Endothelial cell of umbilical vein (primary cell): ENCODE data around the gene GDI2. TPM values are rescaled to one million over a fixed set of nuclear protein-coding genes. Genes with fewer than 3 reads are reported as not detected.

Source experiments
- BruUV-seq: library from RNA; stranded (reverse); fragments of 400-500 nt; replicated peaks from 2 replicates; lab custom pipeline; 2021; lab: Mats Ljungman, UMichigan
- CTCF ChIA-PET: fragments of 300-600, 350-600 bp; sonication (Branson Sonifier 250); formaldehyde crosslinking; loops from one replicate; lab custom pipeline; 2021; ENCODE audit warnings: antibody characterized with exemption, inconsistent platforms; lab: Charles Lee
- POLR2A ChIA-PET: fragments of 300-600, 350-600 bp; sonication (Branson Sonifier 250); formaldehyde crosslinking; loops from one replicate; lab custom pipeline; 2021; ENCODE audit warnings: antibody characterized with exemption, inconsistent platforms; lab: Charles Lee
- DNase-seq: peaks from one replicate; pipeline ENCODE4 v3.0.0-alpha.2; 2011; ENCODE audit warnings: low read depth, low spot score
- FAIRE-seq: peaks from 2 replicates; lab custom pipeline; 2011; peaks lifted over from hg19 to GRCh38; lab: Jason Lieb, UNC
- H2AFZ ChIP-seq: 2 replicates; pipeline ENCODE4 v1.6.0; 2012; ENCODE audit warnings: low read depth, low read length, control low read depth, inconsistent platforms
- H3K27ac ChIP-seq: 2 replicates; pipeline ENCODE4 v1.5.1; 2011; ENCODE audit warnings: low read depth, mild to moderate bottlenecking, control low read depth, low read length, moderate library complexity; ENCODE audit not compliant: insufficient read depth
- H3K27me3 ChIP-seq, 2 experiments: 2 replicates each; pipeline versions ENCODE4 v1.6.0 to v1.6.1; 2011; ENCODE audit warnings: low read length in 2 of 2, mixed read lengths in 1 of 2; ENCODE audit not compliant: control insufficient read depth in 2 of 2, insufficient read depth in 2 of 2
- H3K36me3 ChIP-seq, 2 experiments: 2 replicates in 1 of 2; 3 replicates in 1 of 2; pipeline ENCODE4 v1.5.1; 2011; ENCODE audit warnings: low read length in 2 of 2, mild to moderate bottlenecking in 1 of 2, moderate library complexity in 1 of 2; ENCODE audit not compliant: control insufficient read depth in 2 of 2, insufficient read depth in 2 of 2; ENCODE audit errors: extremely low read depth in 1 of 2
- H3K4me1 ChIP-seq: 3 replicates; pipeline ENCODE4 v1.5.1; 2011; ENCODE audit warnings: mild to moderate bottlenecking, low read length; ENCODE audit not compliant: control insufficient read depth, insufficient read depth; ENCODE audit errors: extremely low read depth
- H3K4me2 ChIP-seq: 2 replicates; pipeline ENCODE4 v1.6.1; 2011; ENCODE audit warnings: low read length, control low read depth, mixed read lengths; ENCODE audit not compliant: insufficient read depth
- H3K4me3 ChIP-seq, 3 experiments: fragments of 200-600 bp in 1 of 3; sonication (generic), shearing (Covaris generic) in 1 of 3; replicated peaks in 1 of 3; 2 replicates each; pipeline ENCODE4 v1.5.1; 2011 to 2016; ENCODE audit warnings: control low read depth in 3 of 3, low read length in 3 of 3, mild to moderate bottlenecking in 2 of 3, inconsistent platforms in 1 of 3, low read depth in 1 of 3, moderate library complexity in 1 of 3; ENCODE audit not compliant: insufficient read depth in 1 of 3
- H3K79me2 ChIP-seq: 2 replicates; pipeline ENCODE4 v1.6.0; 2012; ENCODE audit warnings: low read length, inconsistent platforms; ENCODE audit not compliant: control insufficient read depth, insufficient read depth
- H3K9ac ChIP-seq: replicated peaks from 2 replicates; pipeline ENCODE3; 2011; ENCODE audit warnings: low read length, control low read depth; ENCODE audit not compliant: insufficient read depth; ENCODE audit errors: extremely low read depth
- H3K9me1 ChIP-seq: replicated peaks from 3 replicates; pipeline ENCODE4 v1.6.0; 2011; ENCODE audit warnings: mild to moderate bottlenecking, low read length; ENCODE audit not compliant: control insufficient read depth, insufficient read depth; ENCODE audit errors: extremely low read depth
- H3K9me3 ChIP-seq: replicated peaks from 2 replicates; pipeline ENCODE4 v1.5.1; 2012; ENCODE audit warnings: low read length, inconsistent platforms; ENCODE audit not compliant: control insufficient read depth, insufficient read depth
- H4K20me1 ChIP-seq: replicated peaks from 2 replicates; pipeline ENCODE3; 2011; ENCODE audit warnings: mild to moderate bottlenecking, low read length; ENCODE audit not compliant: control insufficient read depth, insufficient read depth; ENCODE audit errors: extremely low read depth
- CTCF ChIP-seq, 2 donors: IDR thresholded peaks; 1 replicate in 1 of 2; 2 replicates in 1 of 2; pipeline ENCODE4 v1.5.1; 2011; ENCODE audit warnings: low read length in 2 of 2, mild to moderate bottlenecking in 2 of 2, moderate library complexity in 2 of 2, control low read depth in 1 of 2, inconsistent platforms in 1 of 2, low read depth in 1 of 2; ENCODE audit not compliant: insufficient read depth in 1 of 2; ENCODE audit errors: extremely low read depth in 1 of 2
- FOS ChIP-seq: IDR thresholded peaks from 2 replicates; pipeline ENCODE4 v1.6.1; 2011; ENCODE audit warnings: mild to moderate bottlenecking, low read length, moderate library complexity, borderline replicate concordance; ENCODE audit not compliant: insufficient read depth
- GATA2 ChIP-seq: IDR thresholded peaks from 2 replicates; pipeline ENCODE4 v1.7.0; 2011; ENCODE audit warnings: low read depth, mild to moderate bottlenecking, moderate library complexity, mixed read lengths, low read length; ENCODE audit not compliant: insufficient read length, insufficient read depth
- JUN ChIP-seq: IDR thresholded peaks from 2 replicates; pipeline ENCODE4 v1.6.1; 2011; ENCODE audit warnings: borderline replicate concordance, low read depth; ENCODE audit not compliant: insufficient read length, insufficient read depth
- MYC ChIP-seq: IDR thresholded peaks from one replicate; pipeline ENCODE4 v1.6.1; 2011; ENCODE audit warnings: mild to moderate bottlenecking, low read depth, low read length
- POLR2A ChIP-seq: IDR thresholded peaks from 2 replicates; pipeline ENCODE4 v1.6.1; 2012; ENCODE audit warnings: low read depth, mild to moderate bottlenecking, control low read depth, low read length
- POLR2AphosphoS5 ChIP-seq: IDR thresholded peaks from 2 replicates; pipeline ENCODE4 v1.6.1; 2012; ENCODE audit warnings: low read depth, mild to moderate bottlenecking, control low read depth, low read length, moderate library complexity; ENCODE audit not compliant: insufficient read depth
- dilution Hi-C: fragments of 300-500 bp; cut with MboI; formaldehyde crosslinking; loops from one replicate; pipeline ENCODE4 v1.15.0; 2019; ENCODE audit warnings: low sequenced_read_pairs; ENCODE audit not compliant: extremely low pct_ligation_motif_present
- intact Hi-C: fragments of 100-400 bp; cut with micrococcal nuclease; formaldehyde crosslinking; loops from one replicate; pipeline ENCODE4 v1.10.0; 2022
- polyA plus RNA-seq, 4 experiments: library from polyadenylated mRNA; depleted of rRNA in 3 of 4; stranded (reverse) in 3 of 4; unstranded in 1 of 4; fragments of >200 nt; gene quantifications; 2 replicates each; pipeline versions ENCODE4 v1.2.1 to v1.2.3, GENCODE V29; 2011 to 2012; ENCODE audit warnings: missing spikeins in 1 of 4
- total RNA-seq: library from RNA; stranded (reverse); gene quantifications from 2 replicates; pipeline ENCODE4 v1.2.3, GENCODE V29; 2021
- TF ChIP-seq, protein P1 (sequence below): IDR thresholded peaks from 2 replicates; pipeline ENCODE4 v1.6.1; 2011; ENCODE audit not compliant: insufficient read depth, insufficient read length

GDI2 gene
- total and polyA plus RNA-seq, 2 donors (not counting 3 experiments of a cell fraction or from before 2014, with no cell fraction given) = 154 to 307 TPM

DNA sequence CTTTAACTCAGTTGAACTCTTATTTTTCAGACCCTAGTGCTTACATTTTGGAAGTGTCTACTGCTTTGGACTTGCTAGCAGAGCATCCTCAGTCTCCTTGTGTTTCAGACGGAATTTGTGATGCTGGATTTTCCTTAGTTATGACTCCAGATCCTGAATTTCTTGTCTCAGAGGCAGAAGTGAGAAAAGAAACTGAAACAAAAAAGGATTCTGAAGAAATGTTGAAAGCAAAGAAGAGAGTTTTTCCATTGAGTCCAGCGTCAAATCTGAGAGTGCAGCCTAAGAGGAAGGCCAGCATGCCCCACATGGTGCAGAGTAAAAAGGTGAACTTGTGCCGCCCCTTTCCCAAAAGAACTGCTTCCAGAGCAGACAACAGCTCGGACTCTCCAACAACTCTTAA, 82.5 kb downstream of the GDI2 start:
- H3K9me3 ChIP-seq = no peaks in the 10 kb centered on the region
- no TSS peak for BruUV-seq
- H3K9ac ChIP-seq = no peak overlapping the region
- TF ChIP-seq, protein P1, sequence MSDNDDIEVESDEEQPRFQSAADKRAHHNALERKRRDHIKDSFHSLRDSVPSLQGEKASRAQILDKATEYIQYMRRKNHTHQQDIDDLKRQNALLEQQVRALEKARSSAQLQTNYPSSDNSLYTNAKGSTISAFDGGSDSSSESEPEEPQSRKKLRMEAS = no peak
- TF ChIP-seq POLR2AphosphoS5 (no peak), CTCF (IDR thresholded peaks at IDR 0.05; ENCODE audit: extremely low read depth in 1 of 2, insufficient read depth in 1 of 2, low read depth in 1 of 2, low read length in 2 of 2) (no peak), GATA2 (no peak), FOS (no peak), POLR2A (no peak), MYC (no peak), JUN (no peak)
- ChIA-PET POLR2A (no interaction called here), CTCF (interaction anchor here (1.2 kb wide), 1 partner anchor 109 kb away, joined by 3 read pairs; no protein-coding TSS in a partner anchor)
- H3K4me1 ChIP-seq = no peaks in the 10 kb centered on the region
- H3K4me3 ChIP-seq = no peak overlapping the region
- H3K27ac ChIP-seq = no peak overlapping the region
- FAIRE-seq (no peak), DNase-seq (no peak)
- dilution Hi-C loops (no loop called here), intact Hi-C loops (no loop called here)
- H3K27me3 ChIP-seq = no peaks in the 10 kb centered on the region
- H4K20me1 ChIP-seq = no peaks in the 10 kb centered on the region
- H3K79me2 ChIP-seq = no peaks in the 10 kb centered on the region
- no peaks in the 10 kb centered on the region for H3K9me1 ChIP-seq
- no peak overlapping the region for H2AFZ ChIP-seq
- H3K36me3 ChIP-seq = peaks cover 9 to 13% of the 10 kb centered on the region in 2 experiments
- no peak overlapping the region for H3K4me2 ChIP-seq
